ENCODE results near the gene APOBEC4. TPM values are rescaled to one million over a fixed set of nuclear protein-coding genes. Genes with fewer than 3 reads are reported as not detected.
"Not testable (repeated sequence)": the region's sequence is repeated elsewhere in the genome, so short reads cannot be mapped to it uniquely, and the experiment has no call there.

Gene APOBEC4, protein sequence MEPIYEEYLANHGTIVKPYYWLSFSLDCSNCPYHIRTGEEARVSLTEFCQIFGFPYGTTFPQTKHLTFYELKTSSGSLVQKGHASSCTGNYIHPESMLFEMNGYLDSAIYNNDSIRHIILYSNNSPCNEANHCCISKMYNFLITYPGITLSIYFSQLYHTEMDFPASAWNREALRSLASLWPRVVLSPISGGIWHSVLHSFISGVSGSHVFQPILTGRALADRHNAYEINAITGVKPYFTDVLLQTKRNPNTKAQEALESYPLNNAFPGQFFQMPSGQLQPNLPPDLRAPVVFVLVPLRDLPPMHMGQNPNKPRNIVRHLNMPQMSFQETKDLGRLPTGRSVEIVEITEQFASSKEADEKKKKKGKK
- total RNA-seq = not detected in 2 replicates

DNA sequence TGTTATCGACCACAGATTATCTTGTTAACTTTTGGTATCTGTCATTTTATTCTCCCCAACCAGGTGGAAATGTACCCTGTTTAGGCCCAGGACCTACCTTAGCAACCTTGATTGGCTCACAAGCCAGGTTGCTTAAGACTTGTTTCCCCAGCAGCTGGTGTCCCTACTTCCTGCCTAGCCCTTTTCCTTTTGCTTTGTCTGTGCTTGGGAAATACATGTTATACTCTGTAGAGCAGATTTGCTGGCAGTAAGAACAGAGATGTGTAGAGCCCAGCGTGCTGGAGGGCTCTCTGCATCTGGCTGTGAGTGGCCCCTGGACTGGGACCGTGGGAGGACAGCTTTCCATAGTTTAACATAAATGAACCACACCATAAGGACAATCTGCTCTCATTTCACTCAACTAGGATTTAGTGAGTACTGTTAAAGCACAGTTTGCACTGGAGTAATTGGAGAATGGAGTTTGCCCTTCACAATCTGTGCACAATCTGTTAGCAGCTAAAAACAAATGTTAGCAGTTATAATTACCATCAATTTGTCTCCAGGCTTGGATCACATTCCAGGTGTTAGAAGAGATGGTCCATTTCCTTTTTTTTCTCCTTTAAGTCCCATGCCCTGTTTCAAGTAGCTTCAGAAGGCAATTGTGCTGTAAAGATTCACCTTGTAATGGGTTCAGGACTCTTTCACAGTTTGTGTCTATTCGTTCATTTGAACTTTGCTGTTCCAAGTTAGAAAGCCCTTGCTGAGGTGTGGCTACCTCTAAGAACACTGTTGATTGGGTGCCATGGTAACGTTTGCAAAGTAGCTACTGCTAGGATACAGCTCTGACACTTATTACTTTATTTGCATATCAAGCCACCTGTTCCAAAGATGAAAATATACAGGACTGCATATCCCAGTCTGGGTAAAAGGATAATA is at the start of gene APOBEC4:
Gene APOBEC4, minus strand, starts transcription at position 770 of the 915 bp plus-strand sequence. CDS start 4,535 bp downstream, outside the sequence.
- DNase-seq (ENCODE audit: low read depth) = peak; percentile 23

DNA sequence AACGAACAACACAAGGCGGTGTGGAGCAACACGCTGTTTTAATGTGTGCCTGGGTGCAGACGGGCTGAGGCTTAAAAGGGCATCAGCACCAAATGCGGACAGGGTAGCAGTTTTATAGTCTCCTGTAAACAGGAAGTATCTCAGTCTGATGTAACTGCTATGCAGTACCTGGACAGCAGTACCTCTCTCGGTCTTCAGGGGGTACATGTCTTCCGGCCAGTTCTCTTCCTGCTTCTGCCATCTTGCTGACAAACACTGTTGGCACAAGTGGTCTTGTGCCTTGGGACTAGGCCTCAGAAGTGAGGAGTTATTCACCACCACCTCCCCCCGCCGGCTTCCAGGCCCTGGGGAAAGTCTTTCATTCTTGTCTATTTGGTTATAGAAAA is 49.7 kb upstream of the APOBEC4 start:
- DNase-seq (ENCODE audit: low read depth) = no peak

DNA sequence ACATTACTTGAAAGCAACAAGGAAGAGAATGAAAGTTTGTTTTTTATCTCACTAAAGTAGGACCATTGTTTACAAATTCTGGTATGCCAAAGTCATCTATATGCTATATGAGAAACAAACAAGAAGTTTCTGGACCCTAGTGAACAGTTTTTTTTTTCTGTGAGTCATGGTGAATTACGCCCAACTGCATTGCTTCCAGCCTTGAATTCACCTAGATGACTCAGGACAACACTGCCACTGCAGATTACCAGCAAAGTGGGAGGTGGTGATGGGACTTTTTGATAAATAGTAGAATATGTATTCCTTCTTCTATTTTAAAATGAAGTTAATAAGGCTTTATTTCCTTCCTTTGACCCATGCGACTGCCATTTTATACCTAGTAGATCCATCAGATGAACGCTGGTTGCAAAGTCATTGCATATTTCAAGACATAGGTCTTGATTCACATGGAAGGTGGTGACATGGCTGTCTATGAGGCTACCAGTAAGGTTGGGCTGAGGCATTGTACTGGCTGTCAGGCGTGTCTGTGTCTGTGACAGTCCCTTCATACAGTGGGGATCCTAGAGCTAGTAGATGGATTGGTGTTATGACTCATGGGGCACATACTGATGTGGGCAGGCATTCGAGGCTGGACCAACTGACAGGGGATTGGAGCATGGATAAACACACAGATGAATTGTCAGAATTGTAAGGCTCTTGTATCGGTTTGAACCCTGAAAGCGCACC is 49.1 kb upstream of the APOBEC4 start:
- DNase-seq (ENCODE audit: low read depth) = peak; percentile 53

DNA sequence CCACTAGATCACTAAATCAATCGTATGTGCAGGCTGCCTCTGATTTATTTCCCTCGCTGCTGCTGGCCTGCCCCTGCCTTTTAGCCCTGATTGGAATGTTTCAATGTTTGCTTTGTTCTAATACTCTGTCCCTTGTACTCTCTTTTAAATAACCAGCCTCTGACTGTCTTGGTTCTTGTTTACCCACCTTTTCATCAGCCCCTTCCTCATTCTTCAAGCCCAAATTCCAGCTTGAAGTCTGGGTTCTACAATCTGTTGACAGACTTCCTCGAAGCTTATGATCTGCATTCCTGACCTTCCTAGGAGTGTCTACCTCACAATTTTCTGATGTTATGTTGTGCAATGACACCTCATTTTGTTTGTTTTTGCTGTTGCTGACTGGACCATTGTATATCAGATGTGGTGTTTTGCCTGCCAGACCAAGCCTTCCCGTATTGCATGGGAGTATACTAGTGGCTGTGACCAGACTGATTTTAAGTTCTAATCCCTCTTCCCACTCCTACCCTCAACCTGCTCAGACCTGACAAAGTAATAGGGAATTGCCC is 46.6 kb upstream of the APOBEC4 start:
- peak; percentile 83 for DNase-seq (ENCODE audit: low read depth)

DNA sequence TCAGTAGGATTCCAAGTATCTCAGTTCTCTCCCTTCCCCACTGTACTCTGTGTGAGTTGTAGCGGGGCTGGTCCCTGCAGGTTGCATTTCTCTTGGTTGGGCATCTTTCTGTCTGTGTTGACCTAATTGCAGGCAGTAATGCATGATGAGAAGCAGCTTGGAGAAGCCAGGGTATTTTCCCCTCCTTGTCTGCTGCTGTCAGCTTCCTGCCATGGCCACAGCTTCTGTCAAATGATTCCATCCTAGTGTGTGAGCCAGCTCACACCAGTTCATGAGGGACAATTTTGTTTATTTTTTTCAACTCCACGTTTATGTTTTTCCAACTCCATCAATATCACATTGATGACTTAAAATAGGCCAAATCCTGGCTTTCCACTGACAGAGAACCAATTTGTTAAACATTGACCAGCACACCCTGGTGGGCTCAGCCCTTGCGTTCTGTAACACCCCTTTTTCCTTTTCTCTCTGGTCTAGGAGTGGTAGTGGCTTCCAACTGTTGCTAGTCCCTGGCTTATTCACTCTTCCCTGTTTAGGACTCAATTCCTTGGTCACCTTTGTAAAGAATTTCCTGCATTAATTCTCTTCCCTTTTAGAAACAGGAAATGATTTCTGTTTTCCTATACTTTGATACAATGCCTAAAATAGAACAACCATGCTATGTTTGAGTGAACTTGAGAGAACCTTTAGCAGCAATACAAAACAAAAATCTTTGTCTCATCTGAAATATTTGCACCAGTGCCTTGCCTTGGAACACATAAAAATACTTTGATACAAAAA is 44.9 kb upstream of the APOBEC4 start:
- no peak for DNase-seq (ENCODE audit: low read depth)

DNA sequence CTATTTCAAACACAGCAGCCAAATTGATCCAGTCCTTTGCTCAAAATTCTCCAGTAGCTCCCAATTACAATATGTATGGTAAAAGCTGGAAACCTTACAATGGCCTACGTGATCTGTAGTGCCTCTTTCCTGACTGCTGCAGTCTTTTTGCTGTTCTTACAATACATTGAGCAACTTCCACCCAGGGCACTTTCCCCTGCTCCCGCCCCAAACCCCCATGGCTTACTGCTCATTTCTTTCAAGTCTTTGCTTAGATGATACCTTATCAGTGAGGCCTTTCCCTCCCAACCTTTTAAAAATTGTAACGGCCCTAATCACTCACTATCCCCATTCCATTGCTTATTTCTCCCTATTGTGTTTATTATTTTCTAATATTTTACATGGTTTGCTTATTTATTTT is 43.9 kb upstream of the APOBEC4 start:
- DNase-seq (ENCODE audit: low read depth) = no peak

DNA sequence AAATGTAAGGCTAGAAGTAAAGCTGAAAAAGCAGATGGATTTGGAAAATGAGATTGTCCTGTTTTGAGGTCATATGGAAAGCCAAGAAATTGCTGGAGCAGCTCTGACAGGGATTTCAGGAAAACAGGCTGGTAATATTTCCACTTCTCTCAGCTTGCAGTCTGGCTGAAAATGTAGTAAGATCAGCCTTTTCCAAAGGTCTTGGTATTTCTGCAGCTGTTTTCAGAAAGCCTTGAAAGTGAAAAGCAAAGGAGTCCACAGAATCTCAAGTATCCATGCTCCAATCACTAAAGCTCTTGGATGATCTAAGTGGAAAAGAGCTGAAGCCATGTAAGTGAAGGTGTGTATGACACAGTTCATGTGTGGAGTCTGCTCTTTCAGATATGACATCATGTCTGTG is 41.6 kb upstream of the APOBEC4 start:
- DNase-seq (ENCODE audit: low read depth) = no peak

DNA sequence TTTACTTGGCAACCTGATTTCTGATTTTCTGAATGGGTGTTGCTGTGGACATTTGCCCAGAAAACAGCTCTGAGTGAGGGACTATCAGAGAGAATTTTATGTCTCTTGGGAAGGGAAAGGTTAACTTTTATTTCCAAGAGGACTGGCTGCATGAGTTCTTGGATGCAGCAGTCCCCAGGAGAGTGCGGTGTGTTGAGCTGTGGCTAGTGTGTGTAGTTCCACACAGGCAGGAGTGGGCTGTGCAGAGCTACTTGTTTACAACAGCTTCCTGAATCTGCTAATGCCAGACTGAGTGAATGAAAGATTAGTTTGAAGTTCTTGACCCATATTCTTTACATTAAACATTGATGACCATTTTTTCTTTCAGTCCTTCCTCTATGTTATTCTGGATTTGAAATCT is 41.0 kb upstream of the APOBEC4 start:
- DNase-seq (ENCODE audit: low read depth) = no peak

DNA sequence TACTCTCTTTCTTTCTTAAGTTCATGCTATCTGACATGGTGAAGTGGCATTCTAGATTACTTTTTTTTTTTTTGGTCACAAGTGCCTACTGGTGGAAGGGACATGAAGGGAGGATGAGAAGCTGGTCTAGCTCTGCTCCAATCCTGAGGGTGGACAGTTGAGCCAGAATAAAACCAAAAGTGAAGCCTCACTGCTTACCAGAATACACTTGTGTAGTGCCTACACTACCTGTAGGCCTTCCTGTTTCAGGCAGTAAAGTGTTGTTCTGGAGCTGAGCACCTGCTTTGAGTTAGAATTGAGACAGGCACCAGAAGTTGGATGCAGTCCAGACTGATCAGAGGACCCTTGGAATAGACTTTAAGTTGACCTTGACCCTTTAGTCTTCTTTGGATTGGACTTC is 40.4 kb upstream of the APOBEC4 start:
- no peak for DNase-seq (ENCODE audit: low read depth)

DNA sequence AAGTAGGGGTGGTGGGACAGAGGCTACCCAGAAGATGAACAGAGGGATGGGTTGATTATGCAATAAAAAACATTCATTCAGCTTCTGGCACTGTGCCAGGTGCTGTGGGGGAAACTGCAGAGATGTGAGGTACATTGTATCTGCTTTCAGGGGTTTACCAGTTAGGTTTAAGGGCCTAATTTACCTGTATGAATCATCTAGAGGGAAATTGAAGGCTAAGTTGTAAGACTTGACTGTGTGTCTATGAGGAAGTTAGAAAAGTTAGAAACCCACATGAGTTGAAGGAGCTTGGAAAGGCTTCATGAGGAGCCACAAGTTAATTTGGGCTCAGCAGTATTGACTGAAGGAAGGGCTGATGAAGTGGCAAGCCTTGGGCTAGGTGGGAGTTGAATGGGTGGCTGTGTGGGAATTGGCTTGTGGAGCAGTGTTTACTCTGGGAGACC is 36.7 kb upstream of the APOBEC4 start:
- no peak for DNase-seq (ENCODE audit: low read depth)

DNA sequence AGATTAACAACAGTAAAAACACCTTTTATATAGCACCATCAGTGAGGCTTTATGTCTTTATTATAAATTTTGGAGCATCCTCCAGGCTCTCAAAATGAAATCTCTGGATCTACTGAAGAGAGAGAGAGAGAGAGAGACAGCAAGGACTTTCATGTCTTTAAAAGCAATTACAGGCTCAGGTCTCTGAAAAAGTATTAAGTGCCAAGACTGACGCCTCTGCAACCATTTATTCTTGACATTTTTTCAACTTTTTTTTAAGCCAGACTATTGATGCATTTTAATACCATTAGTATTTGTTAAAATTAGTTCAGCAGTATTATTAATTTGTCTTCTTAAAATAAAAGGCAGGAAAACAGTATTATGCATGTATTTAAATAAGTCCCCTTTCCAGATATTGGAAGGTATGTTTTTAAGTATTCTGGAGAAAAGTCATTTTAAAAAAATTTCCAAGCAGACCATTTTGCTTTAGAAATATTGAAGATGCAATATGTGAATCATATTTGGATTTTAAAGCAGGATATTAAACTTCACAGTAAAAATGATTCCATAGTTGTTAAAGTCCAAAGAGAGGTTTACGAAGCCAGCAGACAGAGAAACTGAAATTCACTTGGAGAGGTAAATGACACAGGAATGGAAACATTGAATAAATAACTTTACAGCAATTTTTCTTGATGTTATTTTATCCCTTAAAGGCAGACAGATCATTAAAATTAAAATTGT is 35.4 kb upstream of the APOBEC4 start:
- no peak for DNase-seq (ENCODE audit: low read depth)

DNA sequence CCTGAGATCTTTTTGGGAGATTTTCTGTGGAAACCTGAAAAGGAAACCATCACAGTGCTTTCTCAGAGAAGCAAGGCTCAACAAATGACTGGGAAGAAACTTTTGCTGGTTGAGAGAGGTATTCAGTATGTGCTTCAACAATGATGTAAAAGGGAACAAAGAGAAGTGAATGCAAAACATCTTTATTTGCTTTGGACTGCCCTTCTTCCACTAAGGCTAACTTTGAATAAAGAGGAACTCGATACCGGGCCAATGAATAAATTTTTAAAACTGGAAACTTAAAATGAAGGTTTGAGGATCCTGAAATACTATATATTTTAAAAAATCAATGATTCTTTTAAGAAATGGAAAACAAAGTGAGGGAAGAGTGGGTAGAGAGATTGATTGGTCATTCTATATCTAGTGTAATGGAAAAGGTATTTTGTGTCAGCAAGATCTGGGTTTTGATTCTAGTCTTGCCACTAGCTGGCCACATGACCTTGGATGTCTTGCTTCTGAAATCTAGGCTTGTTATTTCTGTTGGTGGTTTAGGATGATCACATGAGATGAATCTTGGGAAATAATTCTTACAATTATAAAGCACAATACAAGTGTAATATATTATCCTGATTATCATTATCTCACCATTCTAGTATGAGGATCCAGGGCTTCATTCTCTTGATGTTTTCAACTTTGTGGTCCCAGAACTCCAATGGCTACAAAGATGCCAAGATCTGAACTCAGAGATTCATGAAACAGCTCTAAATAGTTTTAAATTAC is 34.6 kb upstream of the APOBEC4 start:
- DNase-seq (ENCODE audit: low read depth) = no peak

DNA sequence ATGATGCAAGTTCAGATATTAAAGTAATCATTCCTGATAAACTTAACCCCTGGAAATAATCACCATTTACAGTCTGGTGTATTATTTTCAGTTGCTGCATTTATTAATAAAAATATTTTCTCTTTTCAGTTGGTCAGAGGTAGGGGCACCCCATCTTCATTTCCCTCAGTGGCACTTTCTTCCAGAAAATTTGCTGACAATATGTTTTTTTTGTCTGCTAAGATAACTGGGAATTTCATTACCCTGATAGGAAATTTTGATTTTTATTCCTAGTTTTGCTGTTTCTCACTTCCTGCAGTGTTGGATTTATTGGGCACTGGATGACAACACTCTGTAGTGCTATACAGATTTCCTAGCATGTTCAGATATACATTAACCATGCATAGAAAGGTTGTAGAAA is 33.1 kb upstream of the APOBEC4 start:
- DNase-seq (ENCODE audit: low read depth) = no peak

DNA sequence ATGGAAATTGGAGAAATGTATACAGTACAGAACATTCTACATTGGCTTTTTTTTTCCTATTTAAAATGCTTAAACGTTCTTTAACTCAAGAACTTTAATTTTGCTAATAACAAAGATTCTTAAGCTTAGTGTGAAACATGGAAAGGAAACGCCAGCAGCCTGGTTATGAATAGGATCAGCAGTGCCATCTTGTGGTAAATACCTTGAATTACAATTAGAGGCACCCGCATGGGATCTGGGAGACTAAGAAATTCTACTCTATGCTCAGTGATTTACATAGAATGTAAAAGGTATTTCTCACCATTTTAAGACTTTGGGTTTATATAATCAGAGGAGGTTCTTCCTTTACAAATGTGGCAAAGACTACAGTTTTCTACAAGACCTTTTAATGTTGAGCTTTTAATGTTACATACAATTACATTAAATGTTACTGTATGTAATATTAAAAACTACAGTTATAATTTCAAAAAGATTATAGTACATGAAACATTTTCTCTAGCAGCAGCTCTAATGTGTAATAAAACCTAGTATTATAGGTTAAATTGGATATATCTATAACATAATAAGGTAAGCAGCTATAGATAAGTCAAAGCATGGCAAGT is 32.1 kb upstream of the APOBEC4 start:
- DNase-seq (ENCODE audit: low read depth) = peak; percentile 56

DNA sequence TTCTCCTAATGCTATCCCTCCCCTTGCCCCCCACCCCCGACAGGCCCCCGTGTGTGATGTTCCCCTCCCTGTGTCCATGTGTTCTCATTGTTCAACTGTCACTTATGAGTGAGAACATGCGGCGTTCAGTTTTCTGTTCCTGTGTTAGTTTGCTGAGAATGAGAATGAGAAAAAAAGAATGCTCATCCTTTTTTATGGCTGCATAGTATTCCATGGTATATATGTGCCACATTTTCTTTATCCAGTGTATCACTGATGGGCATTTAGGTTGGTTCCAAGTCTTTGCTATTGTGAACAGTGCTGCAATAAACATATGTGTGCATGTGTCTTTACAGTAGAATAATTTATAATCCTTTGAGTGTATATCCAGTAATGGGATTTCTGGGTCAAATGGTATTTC is 26.2 kb upstream of the APOBEC4 start:
- not testable (repeated sequence) for DNase-seq (ENCODE audit: low read depth)

DNA sequence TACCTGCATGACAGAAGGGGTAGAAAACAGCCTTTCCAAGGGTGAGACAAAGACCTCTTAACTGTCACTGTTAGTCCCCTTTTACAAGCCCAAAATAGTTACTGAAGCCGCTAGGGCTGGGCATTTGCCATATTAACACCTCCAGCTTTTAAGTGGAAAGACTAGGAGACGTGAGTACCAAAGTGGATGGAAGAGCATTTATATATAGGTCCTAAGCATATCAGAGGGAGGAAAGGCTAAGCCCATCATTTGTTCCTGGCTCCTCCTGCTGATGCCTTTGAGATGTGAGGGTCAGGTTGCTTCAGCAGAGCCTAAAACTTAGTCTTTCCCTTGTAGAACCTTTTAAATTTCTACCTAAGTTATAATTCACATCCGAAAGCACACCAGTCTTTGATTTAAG is 25.7 kb upstream of the APOBEC4 start:
- no peak for DNase-seq (ENCODE audit: low read depth)

DNA sequence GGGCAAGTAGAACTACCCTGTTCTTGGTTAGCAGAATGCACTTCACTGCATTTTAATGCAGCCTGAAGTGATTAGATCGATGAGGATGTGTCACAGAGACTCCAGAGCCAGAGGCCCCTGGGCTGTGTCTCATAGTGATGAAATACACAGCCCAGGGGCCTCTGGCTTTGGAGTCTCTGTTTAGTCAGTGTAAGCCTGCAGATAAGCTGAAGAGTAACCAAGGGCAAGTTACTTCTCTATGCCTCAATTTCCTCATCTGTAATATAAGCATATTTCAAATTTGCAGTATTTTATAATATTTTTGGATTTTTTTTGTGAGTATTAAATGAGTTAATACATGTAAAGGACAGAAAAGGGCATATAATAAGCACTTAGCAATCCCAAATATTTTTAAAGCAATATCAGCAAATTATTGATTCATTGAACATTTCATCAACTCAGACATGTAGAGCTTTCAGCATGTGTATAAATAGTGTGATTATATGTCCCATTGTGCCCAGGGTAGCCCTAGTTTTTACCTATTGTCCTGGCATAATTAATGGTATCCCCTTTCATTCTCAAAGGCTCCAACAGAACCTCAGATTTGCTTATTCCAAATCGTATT is 23.6 kb upstream of the APOBEC4 start:
- no peak for DNase-seq (ENCODE audit: low read depth)

DNA sequence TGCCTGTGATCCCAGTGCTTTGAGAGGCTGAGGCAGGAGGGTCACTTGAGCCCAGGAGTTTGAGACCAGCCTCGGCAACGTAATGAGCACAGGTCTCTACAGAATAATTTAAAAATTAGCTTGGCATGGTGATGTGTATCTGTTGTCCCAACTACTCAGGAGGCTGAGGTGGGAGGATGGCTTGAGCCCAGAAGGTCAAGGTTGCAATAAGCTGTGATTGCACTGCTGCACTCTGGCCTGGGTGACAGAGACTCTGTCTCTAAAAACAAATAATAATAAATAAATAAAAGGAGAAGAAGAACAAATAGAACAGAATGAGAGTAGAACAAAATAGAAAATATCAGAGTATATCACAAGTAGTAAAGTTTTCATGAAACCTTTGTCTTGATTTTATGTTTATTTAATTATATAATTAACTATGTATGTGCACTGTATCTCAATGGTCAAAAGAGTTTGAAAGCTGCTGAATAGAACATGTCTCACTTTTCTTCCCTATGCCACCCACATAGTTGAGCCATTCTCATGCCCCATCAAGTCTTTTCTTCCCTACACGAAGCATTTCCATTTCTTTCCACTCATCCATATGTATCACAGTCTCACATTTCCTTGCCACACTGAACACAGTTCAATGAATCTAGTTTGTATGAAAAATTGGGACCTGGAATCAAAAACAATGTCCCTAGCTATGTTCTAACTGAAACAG is 22.9 kb upstream of the APOBEC4 start:
- no peak for DNase-seq (ENCODE audit: low read depth)

Measured in renal cortical epithelial cell (primary cell).